Fibroblast of the aortic adventitia (primary cell): Measurements from ENCODE around the gene PPARA. TPM values are rescaled to one million over a fixed set of nuclear protein-coding genes. Genes with fewer than 3 reads are reported as not detected.

Source experiments
- DNase-seq: peaks from one replicate; pipeline ENCODE4 v3.0.0-alpha.2; 2010; ENCODE audit warnings: low read depth
- H3K4me3 ChIP-seq: 2 replicates; pipeline ENCODE4 v1.5.1; 2011; ENCODE audit warnings: low read depth, mild to moderate bottlenecking, control low read depth, low read length, moderate library complexity
- total RNA-seq: library from RNA; depleted of rRNA; stranded (reverse); fragments of >200 nt; gene quantifications from 2 replicates; pipeline ENCODE4 v1.2.3, GENCODE V29; 2012; ENCODE audit warnings: low replicate concordance
- TF ChIP-seq, protein P1 (sequence below): IDR thresholded peaks from 2 replicates; pipeline ENCODE4 v1.5.1; 2011; ENCODE audit warnings: mild to moderate bottlenecking, low read length, control low read depth, inconsistent platforms; ENCODE audit not compliant: insufficient read depth

The PPARA gene
- total RNA-seq, 1 donor, result 13.4 TPM

DNA sequence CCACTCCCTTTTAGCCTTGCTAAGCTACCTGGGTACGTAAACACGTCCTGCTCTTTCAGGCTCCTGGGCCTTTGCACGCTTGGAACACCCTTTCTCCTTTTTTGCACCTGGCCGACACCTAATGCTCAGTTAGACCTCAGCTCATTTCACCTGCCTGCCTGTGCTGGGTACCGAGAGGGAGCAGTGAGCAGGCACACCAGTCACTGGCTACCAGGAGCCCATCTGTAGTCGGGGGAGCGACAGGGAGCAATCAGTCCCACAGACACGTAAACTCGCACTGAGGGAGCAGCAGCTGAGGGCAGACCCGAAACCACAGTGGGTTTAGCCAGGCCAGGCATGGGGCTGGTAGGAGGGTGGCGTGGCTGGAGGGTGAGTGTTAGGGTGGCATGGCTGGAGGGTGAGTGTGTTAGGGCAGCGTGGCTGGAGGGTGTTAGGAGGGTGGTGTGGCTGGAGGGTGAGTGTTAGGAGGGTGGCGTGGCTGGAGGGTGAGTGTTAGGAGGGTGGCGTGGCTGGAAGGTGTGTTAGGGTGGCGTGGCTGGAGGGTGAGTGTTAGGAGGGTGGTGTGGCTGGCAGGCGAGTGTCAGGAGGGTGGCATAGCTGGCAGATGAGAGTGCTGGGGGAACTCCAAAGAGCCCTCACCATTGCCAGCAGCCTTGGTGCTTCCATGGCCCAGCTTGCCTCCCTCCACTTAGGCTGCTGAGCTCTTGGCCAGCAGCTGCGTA lies 140.0 kb downstream of the PPARA start:
- no peak for DNase-seq
- H3K4me3 ChIP-seq, result no peak overlapping the region
- TF ChIP-seq, protein P1, sequence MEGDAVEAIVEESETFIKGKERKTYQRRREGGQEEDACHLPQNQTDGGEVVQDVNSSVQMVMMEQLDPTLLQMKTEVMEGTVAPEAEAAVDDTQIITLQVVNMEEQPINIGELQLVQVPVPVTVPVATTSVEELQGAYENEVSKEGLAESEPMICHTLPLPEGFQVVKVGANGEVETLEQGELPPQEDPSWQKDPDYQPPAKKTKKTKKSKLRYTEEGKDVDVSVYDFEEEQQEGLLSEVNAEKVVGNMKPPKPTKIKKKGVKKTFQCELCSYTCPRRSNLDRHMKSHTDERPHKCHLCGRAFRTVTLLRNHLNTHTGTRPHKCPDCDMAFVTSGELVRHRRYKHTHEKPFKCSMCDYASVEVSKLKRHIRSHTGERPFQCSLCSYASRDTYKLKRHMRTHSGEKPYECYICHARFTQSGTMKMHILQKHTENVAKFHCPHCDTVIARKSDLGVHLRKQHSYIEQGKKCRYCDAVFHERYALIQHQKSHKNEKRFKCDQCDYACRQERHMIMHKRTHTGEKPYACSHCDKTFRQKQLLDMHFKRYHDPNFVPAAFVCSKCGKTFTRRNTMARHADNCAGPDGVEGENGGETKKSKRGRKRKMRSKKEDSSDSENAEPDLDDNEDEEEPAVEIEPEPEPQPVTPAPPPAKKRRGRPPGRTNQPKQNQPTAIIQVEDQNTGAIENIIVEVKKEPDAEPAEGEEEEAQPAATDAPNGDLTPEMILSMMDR, result no peak

GRCh38 chr22:46290843-46291785 lies 140.8 kb downstream of the PPARA start:
- TF ChIP-seq, protein P1, result no peak
- no peak for DNase-seq
- H3K4me3 ChIP-seq, result no peak overlapping the region

DNA sequence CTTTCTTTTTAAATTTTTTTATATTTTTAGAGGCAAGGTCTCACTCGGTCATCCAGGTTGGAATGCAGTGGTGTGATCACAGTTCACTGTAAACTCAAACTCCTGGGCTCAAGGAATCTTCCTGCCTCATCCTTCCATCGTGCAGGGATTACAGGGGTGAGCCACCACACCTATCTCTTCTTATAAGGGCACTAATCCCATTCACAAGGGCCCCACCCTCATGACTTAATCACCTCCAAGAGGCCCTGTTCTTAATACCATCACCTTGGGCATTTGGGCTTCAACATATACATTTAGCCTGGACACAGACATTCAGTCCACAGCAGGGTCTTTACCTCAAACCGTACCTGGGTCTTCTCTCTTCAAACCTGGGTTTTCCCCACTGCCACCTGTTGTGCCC lies 141.8 kb downstream of the PPARA start:
- no peak overlapping the region for H3K4me3 ChIP-seq
- no peak for DNase-seq
- TF ChIP-seq, protein P1, result no peak

GRCh38 chr22:46292732-46293131 lies 142.4 kb downstream of the PPARA start:
- TF ChIP-seq, protein P1, result no peak
- DNase-seq, result no peak
- no peak overlapping the region for H3K4me3 ChIP-seq

Other genes starting within 250 kb of the PPARA start
- 0.18 TPM in 1 of 2 replicates, not detected in the other for gene WNT7B, start 173.4 kb upstream of the PPARA start, total RNA-seq
- 0.74 and 7.7 TPM in 2 replicates for gene CDPF1, start 99.8 kb downstream of the PPARA start, total RNA-seq
- gene PKDREJ, start 112.8 kb downstream of the PPARA start, total RNA-seq, result 0.09 TPM in 1 of 2 replicates, not detected in the other
- gene TTC38, start 117.5 kb downstream of the PPARA start, total RNA-seq, result 13.3 and 26.8 TPM in 2 replicates
- 1.3 and 13.4 TPM in 2 replicates for gene GTSE1, start 146.3 kb downstream of the PPARA start, total RNA-seq
- 15.8 and 23.1 TPM in 2 replicates for gene TRMU, start 185.2 kb downstream of the PPARA start, total RNA-seq